Activated CD8-positive, alpha-beta memory T cell treated with anti-CD3 and anti-CD28 coated beads for 24 hours (primary cell): ENCODE measurements around the gene SHISA7.

Experiments used
- DNase-seq: peaks from one replicate; pipeline ENCODE4 v3.0.0-alpha.2; 2020

Gene SHISA7

DNA sequence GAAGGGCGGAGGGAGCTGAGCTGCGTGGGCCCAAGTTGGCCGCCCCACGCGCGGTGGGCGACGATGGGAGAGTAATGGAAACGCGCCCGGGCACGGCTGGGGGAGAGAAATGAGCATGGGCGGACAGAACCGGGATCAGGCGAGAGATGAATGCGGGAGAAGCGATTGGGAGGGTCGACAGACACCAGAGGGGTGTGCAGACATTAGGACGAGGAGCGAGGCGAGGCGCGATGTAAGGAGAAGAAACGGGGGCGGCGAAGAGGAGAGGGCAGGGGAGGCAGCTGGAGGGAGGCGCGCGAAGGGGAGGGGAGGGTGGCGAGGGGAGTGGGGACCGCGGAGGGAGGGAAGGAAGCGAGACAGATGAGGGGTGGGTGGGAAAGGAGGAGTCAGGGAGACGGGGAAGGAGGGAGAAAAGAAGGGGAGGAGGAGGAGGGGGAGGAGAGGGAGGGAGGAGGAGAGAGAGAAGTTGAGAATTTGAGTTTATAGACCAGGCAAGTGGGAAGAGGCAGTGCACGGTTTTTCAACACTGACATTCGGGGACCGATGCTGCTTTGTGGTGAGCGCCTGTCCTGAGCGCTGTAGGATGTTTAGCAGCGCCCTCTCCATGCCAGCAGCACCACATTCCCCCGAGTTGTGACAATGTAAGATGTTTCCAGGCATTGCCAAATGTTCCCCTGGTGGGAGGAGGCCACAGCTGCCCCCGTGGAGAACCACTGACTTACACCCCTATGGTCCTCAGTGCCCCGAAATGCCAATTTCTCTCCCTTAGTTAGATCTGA lies at the start of gene SHISA7:
Gene SHISA7 (minus strand): TSS at position 256 of the 779 bp plus-strand sequence. CDS start 437 bp downstream, outside the sequence.
- DNase-seq: no peak

GRCh38 chr19:55492362-55492944 lies 49.4 kb upstream of the SHISA7 start:
- DNase-seq: no peak

- DNase-seq: no peak
These were observed 48.7 kb upstream of the SHISA7 start for GRCh38 chr19:55491546-55492360.

DNA sequence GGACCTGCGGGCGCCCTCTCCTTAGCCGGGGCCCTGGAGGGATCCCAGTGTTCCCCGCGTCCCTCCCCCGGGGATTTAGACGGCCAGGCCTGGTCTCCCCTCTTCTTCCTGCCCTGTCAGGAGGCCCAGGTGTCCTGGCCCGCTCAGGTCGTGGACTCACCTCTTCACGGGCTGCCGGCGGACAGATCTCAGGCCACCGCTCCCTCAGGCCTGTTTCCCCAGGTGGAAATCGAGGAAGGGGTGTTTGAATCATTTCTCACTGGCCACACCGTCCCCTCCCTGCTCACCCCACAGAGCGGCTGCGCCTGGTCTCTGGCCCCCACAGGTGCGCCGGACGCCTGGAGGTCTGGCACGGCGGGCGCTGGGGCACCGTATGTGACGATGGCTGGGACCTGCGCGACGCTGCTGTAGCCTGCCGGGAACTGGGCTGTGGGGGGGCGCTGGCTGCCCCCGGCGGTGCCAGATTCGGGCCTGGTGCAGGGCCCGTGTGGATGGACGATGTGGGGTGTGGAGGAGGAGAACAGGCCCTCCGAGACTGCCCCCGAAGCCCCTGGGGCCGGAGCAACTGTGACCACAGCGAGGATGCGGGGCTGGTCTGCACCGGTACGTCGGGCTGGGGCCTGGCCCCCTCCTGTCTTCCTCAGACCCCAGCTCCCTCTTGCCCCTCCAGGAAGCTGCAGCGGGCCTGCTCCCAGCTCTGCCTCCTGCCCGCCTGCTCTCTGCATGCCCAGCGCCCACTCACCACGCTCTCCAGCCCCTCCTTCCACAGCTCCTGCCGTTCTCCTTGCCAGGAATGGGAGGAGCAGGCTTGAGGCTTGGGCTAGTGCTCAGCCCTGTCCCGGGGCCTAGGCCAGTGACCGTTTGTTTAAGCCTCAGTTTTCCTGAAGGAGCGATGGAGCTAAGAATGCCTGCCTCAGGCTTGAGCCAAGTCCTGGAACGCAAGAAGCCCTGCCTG lies 47.7 kb upstream of the SHISA7 start:
- no peak for DNase-seq

GRCh38 chr19:55489711-55490477 lies 46.8 kb upstream of the SHISA7 start:
- no peak for DNase-seq

GRCh38 chr19:55488986-55489710 lies 46.0 kb upstream of the SHISA7 start:
- DNase-seq: no peak

DNA sequence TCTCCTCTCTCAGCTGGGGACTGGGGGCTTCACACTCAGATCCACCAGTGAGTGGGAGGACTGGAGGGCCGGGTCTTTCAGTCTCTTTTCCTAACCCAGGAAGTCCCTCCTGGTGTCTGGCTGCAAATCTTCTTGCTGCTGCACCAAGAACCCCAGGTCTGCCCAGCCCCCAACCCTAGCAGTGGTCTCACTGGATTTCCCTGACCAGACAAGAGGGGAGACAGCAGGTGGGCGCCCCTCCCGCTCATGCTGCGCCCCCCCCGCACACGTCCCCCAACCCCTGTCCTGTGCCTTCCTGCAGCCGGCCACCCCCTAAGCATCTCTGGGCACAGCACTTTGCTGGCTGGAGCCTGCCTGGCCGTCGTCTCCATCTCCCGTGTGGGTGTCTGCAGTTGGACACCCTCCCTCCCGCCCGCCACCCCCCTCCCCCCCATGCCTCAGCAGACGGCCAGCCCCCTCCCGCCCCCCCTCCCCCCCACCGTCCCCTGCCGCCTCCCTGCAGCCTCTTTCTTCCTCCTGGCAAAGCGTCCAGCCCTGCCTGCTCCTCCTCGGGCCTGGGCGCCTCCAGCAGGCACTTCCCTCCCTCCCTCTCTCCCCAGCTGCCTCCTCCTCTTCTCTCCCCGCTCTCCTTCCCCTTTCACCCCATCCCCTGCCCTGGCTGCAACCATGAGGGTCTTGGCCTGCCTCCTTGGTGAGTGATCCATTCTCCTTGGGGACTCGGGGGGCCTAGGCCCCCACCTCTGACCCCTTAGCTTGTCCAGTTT lies 45.0 kb upstream of the SHISA7 start, which contains the start of gene SSC5D:
Gene SSC5D (plus strand): TSS at position 513 of the 764 bp plus-strand sequence. CDS start 154 bp downstream, at position 667.
- no peak for DNase-seq

DNA sequence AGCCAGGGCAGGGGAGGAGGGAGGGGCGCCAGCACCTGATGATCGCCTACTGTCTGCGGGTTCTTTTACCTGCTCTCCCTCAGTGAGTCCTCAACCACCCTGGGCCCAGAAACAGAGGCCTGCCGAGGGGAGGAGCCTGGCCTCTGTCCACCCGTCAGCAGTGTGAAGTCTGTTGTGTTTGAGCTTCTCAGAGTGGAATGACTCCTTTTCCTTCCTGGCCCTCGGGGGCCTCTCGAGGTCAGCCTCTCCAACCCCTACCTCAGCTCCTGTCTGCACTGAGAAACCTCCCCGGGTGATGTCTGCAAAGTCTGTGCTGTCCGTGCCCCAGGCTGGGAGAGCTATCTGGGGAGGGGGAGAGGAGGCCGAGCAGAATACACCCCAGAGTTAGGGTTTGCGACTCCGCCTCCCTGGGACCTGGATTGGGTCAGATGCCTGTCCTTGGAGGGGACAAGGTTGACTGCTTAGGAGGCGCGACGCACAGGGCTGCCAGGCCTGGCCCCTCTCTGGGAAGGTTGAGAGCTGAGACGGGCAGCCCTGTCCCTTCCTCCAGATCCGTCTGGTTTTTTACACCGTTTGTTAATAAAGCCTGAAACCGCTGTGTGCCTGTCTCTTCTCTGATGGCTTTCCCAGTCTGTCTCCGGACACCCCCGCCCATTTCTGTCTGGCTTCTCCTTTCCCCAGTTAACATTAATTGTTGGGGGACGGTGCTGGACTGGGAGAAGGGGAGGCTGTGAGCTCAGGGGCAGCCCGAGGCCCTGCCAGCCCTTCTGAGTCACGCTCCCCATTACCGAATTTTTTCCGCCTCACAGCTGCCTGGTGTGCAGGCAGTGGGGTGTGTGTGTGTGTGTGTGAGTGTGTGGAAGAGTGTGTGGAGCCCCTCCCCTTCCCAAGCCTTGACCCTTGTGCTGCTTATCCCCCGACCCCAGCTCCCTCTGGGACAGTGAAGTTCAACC lies 44.1 kb upstream of the SHISA7 start:
- peak; percentile 70 for DNase-seq

- no peak for DNase-seq
These were observed 43.2 kb upstream of the SHISA7 start for GRCh38 chr19:55486043-55486970.

GRCh38 chr19:55485439-55486011 lies 42.4 kb upstream of the SHISA7 start:
- no peak for DNase-seq

DNA sequence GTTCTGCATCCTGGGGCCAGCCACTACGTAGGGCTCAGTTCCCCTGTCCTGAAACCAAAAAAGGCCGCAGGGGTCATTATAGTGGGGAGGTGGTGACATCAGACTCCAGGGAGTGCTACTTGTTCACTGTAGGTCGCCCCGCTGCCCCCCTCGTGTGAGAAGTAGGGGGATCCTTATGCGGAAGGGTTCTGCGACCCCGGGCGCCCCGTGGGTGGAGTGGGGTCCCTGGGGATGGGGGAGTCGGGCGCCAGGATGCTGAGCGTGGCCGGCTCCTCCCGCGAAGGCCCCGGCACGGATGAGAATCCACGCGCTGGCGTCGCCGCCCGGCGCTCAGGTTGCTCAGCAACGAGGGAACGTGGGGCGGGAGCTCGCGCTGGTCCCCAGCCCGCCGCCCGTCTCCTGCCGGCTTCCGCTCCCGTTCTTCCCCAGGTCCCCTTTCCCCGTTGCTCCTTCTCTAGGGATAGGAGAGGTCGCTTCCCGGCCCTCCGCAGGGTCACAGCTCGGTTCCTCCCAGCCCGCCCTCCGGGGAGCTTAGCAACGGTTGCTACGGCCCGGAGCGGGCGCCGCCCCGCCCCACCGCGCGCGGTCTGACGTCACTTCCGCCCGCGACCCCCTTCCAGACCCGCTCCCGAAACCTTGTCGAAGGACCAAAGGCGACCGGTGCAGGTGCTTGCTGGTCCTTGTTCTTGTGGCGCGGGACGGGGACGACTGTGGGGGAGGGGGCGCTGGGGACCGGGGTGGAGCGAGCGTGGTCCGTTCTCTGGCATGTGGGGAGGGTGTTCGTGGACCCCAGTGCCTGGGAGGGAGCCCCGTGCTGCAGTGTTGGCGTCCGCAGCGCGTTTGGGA lies 41.7 kb upstream of the SHISA7 start, which contains the start of gene NAT14:
Gene NAT14 (plus strand): TSS at position 596 of the 846 bp plus-strand sequence. CDS start 521 bp downstream, outside the sequence.
- peak; percentile 92 for DNase-seq

- no peak for DNase-seq
These were observed 40.8 kb upstream of the SHISA7 start for GRCh38 chr19:55483706-55484592.

- no peak for DNase-seq
These were observed 40.0 kb upstream of the SHISA7 start for GRCh38 chr19:55482967-55483705.
